ENCODE results near the gene BABAM2. TPM values are rescaled to one million over a fixed set of nuclear protein-coding genes. Genes with fewer than 3 reads are reported as not detected.

BABAM2 gene
- total and polyA plus RNA-seq, 9 of the 15 experiments (the other 6 are each of a cell fraction or from before 2014, with no cell fraction given), result 10.9 to 37.4 (median 25.6) TPM

- H3K27ac ChIP-seq (ENCODE audit: extremely low read depth, low read depth, low read length), result no peak overlapping the region
- no peak overlapping the region for H2AFZ ChIP-seq (ENCODE audit: low read depth, low read length)
- intact Hi-C loops (cut with micrococcal nuclease) (no loop called here), in situ Hi-C loops (cut with MboI) (no loop called here)
- FAIRE-seq (no peak), DNase-seq (ENCODE audit: extremely low read depth in 1 of 4, low spot score in 3 of 4) (no peak), ATAC-seq (no peak)
- no peaks in the 10 kb centered on the region for H4K20me1 ChIP-seq (replicated peaks; ENCODE audit: control insufficient read depth, insufficient read depth, low read length)
- H3K9me3 ChIP-seq (replicated peaks; ENCODE audit: control insufficient read depth, insufficient read depth, low read depth, low read length), result no peaks in the 10 kb centered on the region
- no peaks in the 10 kb centered on the region for H3K9me1 ChIP-seq (ENCODE audit: control insufficient read depth, insufficient read depth, low read length)
- H3K4me3 ChIP-seq, result no peak overlapping the region
- H3K9ac ChIP-seq (ENCODE audit: insufficient read depth in 1 of 2, low read depth in 2 of 2, low read length in 2 of 2), result peak overlapping the region in 1 of 2 experiments; percentile 10; a peak in 1 of 4 replicates
- no peaks in the 10 kb centered on the region for H3K36me3 ChIP-seq (ENCODE audit: control insufficient read depth, insufficient read depth, low read length)
- no peak for TF ChIP-seq NFXL1 (CRISPR knock-in tag; IDR thresholded peaks at IDR 0.05)
- TF ChIP-seq ZC3H11A (IDR thresholded peaks at IDR 0.05; ENCODE audit: low read depth, low read length), result no peak
- no peaks in the 10 kb centered on the region for H3K27me3 ChIP-seq (ENCODE audit: control insufficient read depth in 2 of 2, insufficient read depth in 2 of 2, low read length in 2 of 2)
- no peaks in the 10 kb centered on the region for H3K79me2 ChIP-seq (ENCODE audit: control insufficient read depth, insufficient read depth, low read length)
- ChIA-PET CTCF (ENCODE audit: low intra/inter-chr PET ratio) (no interaction called here), POLR2A (interaction anchor here (0.7 kb wide), 1 partner anchor 1125 kb away, joined by 3 read pairs; no protein-coding TSS in a partner anchor)
- peaks cover 4 to 14% of the 10 kb centered on the region in 2 experiments; a peak in 2 of 5 replicates for H3K4me1 ChIP-seq (replicated peaks in 1 of 2; ENCODE audit: control insufficient read depth in 2 of 2, insufficient read depth in 2 of 2, low read length in 2 of 2)
- no peak overlapping the region for H3K4me2 ChIP-seq (ENCODE audit: insufficient read depth, low read length)
- 89% methylated on average over 3 of the region's 4 CpGs for WGBS (ENCODE audit: insufficient coverage, low coverage, missing lambda C conversion rate)
- no TSS peak for BruUV-seq (replicated peaks)
These were observed 435.9 kb downstream of the BABAM2 start for GRCh38 chr2:28326469-28326805.

GRCh38 chr2:28326881-28327505 lies 436.5 kb downstream of the BABAM2 start:
- H2AFZ ChIP-seq (ENCODE audit: low read depth, low read length), result no peak overlapping the region
- ChIA-PET CTCF (ENCODE audit: low intra/inter-chr PET ratio) (no interaction called here), POLR2A (no interaction called here)
- no peak overlapping the region for H3K4me3 ChIP-seq
- DNase-seq (ENCODE audit: extremely low read depth in 1 of 4, low spot score in 3 of 4) (no peak), ATAC-seq (no peak), FAIRE-seq (no peak)
- TF ChIP-seq HCFC1 (IDR thresholded peaks at IDR 0.05; ENCODE audit: low read depth, low read length) (no peak), BRCA1 (IDR thresholded peaks at IDR 0.05) (no peak), BRCA1 (CRISPR knock-in tag; IDR thresholded peaks at IDR 0.05) (no peak), RBBP5 (IDR thresholded peaks at IDR 0.05; ENCODE audit: borderline replicate concordance, insufficient read depth, low read length, poor library complexity, severe bottlenecking) (no peak), CBX1 (IDR thresholded peaks at IDR 0.05; ENCODE audit: low read depth) (no peak), ZNF280A (IDR thresholded peaks at IDR 0.05; ENCODE audit: low read depth, partially characterized antibody) (no peak)
- H3K9ac ChIP-seq (ENCODE audit: insufficient read depth in 1 of 2, low read depth in 2 of 2, low read length in 2 of 2), result no peak overlapping the region; a peak in 1 of 4 replicates
- no peaks in the 10 kb centered on the region for H3K27me3 ChIP-seq (ENCODE audit: control insufficient read depth in 2 of 2, insufficient read depth in 2 of 2, low read length in 2 of 2)
- no peaks in the 10 kb centered on the region for H3K79me2 ChIP-seq (ENCODE audit: control insufficient read depth, insufficient read depth, low read length)
- H3K36me3 ChIP-seq (ENCODE audit: control insufficient read depth, insufficient read depth, low read length), result no peaks in the 10 kb centered on the region
- in situ Hi-C loops (cut with MboI) (no loop called here), intact Hi-C loops (cut with micrococcal nuclease) (no loop called here)
- no peaks in the 10 kb centered on the region for H3K9me3 ChIP-seq (replicated peaks; ENCODE audit: control insufficient read depth, insufficient read depth, low read depth, low read length)
- H4K20me1 ChIP-seq (replicated peaks; ENCODE audit: control insufficient read depth, insufficient read depth, low read length), result no peaks in the 10 kb centered on the region
- no peak overlapping the region for H3K27ac ChIP-seq (ENCODE audit: extremely low read depth, low read depth, low read length)
- BruUV-seq (replicated peaks), result no TSS peak
- no peak overlapping the region for H3K4me2 ChIP-seq (ENCODE audit: insufficient read depth, low read length)
- 82% methylated on average over 5 of the region's 6 CpGs for WGBS (ENCODE audit: insufficient coverage, low coverage, missing lambda C conversion rate)
- peaks cover 4 to 14% of the 10 kb centered on the region in 2 experiments; a peak in 2 of 5 replicates for H3K4me1 ChIP-seq (replicated peaks in 1 of 2; ENCODE audit: control insufficient read depth in 2 of 2, insufficient read depth in 2 of 2, low read length in 2 of 2)
- H3K9me1 ChIP-seq (ENCODE audit: control insufficient read depth, insufficient read depth, low read length), result no peaks in the 10 kb centered on the region
